ENCODE measurements around the gene SH3BP2.

The SH3BP2 gene

DNA sequence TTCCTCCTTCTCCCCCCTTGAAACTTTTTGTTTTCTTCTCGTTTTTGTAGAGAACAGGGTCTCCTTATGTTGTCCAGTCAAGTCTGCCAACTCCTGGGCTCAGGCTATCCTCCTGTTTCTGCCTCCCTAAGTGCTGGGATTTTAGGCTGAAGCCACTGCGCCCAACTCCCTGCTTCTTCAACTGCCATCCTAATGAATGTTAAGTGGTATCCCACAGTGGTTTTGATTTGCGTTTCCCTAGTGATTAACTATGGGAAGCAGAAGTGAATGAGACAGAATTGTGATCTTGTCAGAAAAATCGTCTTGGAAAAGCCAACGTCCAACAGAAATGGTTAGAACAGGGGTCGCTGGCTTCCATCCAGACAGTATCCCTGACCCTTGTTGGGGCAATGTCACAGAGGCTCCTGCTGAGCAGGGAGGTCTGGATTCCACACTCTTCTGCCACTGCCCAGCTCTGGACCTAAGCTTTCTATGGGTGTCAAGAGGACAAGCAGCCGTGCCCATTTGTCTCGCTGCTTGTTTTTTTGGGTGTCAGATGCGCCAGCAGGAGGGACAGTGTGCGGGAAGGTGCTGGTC lies 49.9 kb downstream of the SH3BP2 start:
- peak overlapping the region; percentile 50 for H3K27ac ChIP-seq (ENCODE audit: poor library complexity, severe bottlenecking)
- no peak for TF ChIP-seq CTCF (IDR thresholded peaks at IDR 0.05; ENCODE audit: poor library complexity, severe bottlenecking)
- H3K4me1 ChIP-seq (ENCODE audit: insufficient read depth, poor library complexity, severe bottlenecking), result peaks cover 9% of the 10 kb centered on the region
- no peaks in the 10 kb centered on the region for H3K9me3 ChIP-seq (ENCODE audit: severe bottlenecking)
- peak overlapping the region; percentile 86 for H3K4me3 ChIP-seq (ENCODE audit: severe bottlenecking)
- no peaks in the 10 kb centered on the region for H3K36me3 ChIP-seq (ENCODE audit: low read depth)
- no peaks in the 10 kb centered on the region for H3K27me3 ChIP-seq (ENCODE audit: insufficient read depth, poor library complexity, severe bottlenecking)
- peak; percentile 10; the same call in 2 of the 3 replicates for ATAC-seq (ENCODE audit: low read depth)
- DNase-seq (ENCODE audit: low spot score), result no peak

DNA sequence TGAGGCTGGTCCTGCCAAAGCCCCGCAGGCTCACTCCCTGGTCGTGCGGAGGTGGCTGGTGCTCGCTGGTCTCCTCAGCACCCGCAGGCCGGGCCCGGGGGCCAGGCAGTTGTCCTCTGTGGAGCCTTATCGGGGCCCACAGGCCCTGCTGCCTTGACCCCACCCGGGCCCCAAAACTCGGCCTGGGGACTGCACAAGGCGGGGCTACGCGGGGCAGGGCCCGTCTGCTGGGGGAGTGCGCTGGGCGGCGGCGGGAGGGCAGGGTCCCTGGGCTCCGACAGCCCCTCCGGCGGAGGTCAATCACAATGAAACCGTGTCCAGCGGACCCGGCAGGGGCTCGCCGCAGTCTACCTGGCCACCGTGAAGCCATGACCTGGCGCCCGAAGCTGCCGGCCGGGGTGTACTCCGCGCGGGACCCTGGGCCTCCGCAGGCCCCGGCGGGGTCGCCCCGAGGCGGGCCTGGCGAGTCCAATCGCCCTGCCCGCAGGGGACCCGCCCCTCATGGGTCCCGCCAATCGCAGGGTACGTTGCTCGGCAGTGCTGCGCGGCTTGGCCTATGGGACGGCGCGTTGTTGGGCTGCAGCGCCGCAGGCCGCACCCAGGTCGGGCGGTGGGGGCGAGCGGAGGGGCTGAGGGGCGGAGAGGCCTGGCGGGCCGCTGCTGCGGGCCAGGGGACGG lies 50.5 kb downstream of the SH3BP2 start, which contains the start of gene ADD1:
Gene ADD1 (plus strand): TSS at position 582 of the 678 bp plus-strand sequence. CDS start 32,072 bp downstream, outside the sequence.
- H3K27ac ChIP-seq (ENCODE audit: poor library complexity, severe bottlenecking), result peak within 1 kb of the TSS; percentile 50
- DNase-seq (ENCODE audit: low spot score) (peak; percentile 86), ATAC-seq (ENCODE audit: low read depth) (peak; percentile 90)
- H3K27me3 ChIP-seq (ENCODE audit: insufficient read depth, poor library complexity, severe bottlenecking), result no peaks in the 10 kb centered on the region
- H3K4me3 ChIP-seq (ENCODE audit: severe bottlenecking), result peak within 1 kb of the TSS; percentile 86
- peaks cover 9% of the 10 kb centered on the region for H3K4me1 ChIP-seq (ENCODE audit: insufficient read depth, poor library complexity, severe bottlenecking)
- no peak for TF ChIP-seq CTCF (IDR thresholded peaks at IDR 0.05; ENCODE audit: poor library complexity, severe bottlenecking)
- no peaks in the 10 kb centered on the region for H3K9me3 ChIP-seq (ENCODE audit: severe bottlenecking)
- no peaks in the 10 kb centered on the region for H3K36me3 ChIP-seq (ENCODE audit: low read depth)

- ATAC-seq (ENCODE audit: low read depth) (peak; percentile 3; the same call in 2 of the 3 replicates), DNase-seq (ENCODE audit: low spot score) (no peak)
- no peaks in the 10 kb centered on the region for H3K9me3 ChIP-seq (ENCODE audit: severe bottlenecking)
- no peak for TF ChIP-seq CTCF (IDR thresholded peaks at IDR 0.05; ENCODE audit: poor library complexity, severe bottlenecking)
- no peaks in the 10 kb centered on the region for H3K27me3 ChIP-seq (ENCODE audit: insufficient read depth, poor library complexity, severe bottlenecking)
- no peaks in the 10 kb centered on the region for H3K36me3 ChIP-seq (ENCODE audit: low read depth)
- peak overlapping the region; percentile 86 for H3K4me3 ChIP-seq (ENCODE audit: severe bottlenecking)
- peaks cover 9% of the 10 kb centered on the region for H3K4me1 ChIP-seq (ENCODE audit: insufficient read depth, poor library complexity, severe bottlenecking)
- peak overlapping the region; percentile 50 for H3K27ac ChIP-seq (ENCODE audit: poor library complexity, severe bottlenecking)
Measured at GRCh38 chr4:2843941-2844584, 51.2 kb downstream of the SH3BP2 start.

- peaks cover 9% of the 10 kb centered on the region for H3K4me1 ChIP-seq (ENCODE audit: insufficient read depth, poor library complexity, severe bottlenecking)
- TF ChIP-seq CTCF (IDR thresholded peaks at IDR 0.05; ENCODE audit: poor library complexity, severe bottlenecking), result no peak
- no peak overlapping the region for H3K4me3 ChIP-seq (ENCODE audit: severe bottlenecking)
- H3K9me3 ChIP-seq (ENCODE audit: severe bottlenecking), result no peaks in the 10 kb centered on the region
- no peak for ATAC-seq (ENCODE audit: low read depth)
- no peak overlapping the region for H3K27ac ChIP-seq (ENCODE audit: poor library complexity, severe bottlenecking)
- no peaks in the 10 kb centered on the region for H3K27me3 ChIP-seq (ENCODE audit: insufficient read depth, poor library complexity, severe bottlenecking)
- DNase-seq (ENCODE audit: low spot score), result no peak
- no peaks in the 10 kb centered on the region for H3K36me3 ChIP-seq (ENCODE audit: low read depth)
Measured at GRCh38 chr4:2846172-2846571, 53.3 kb downstream of the SH3BP2 start.
